HG03342 (cell line): ENCODE data around the gene ETV6.
"Not testable (repeated sequence)": the region's sequence is repeated elsewhere in the genome, so short reads cannot be mapped to it uniquely, and the experiment has no call there.

Source experiments
- ATAC-seq: cut with Tn5 transposase; IDR thresholded peaks from one replicate; pipeline ENCODE4 v1.9.1; 2021; ENCODE audit warnings: mild to moderate bottlenecking, moderate library complexity; ENCODE audit not compliant: unreplicated experiment

ETV6 gene

DNA sequence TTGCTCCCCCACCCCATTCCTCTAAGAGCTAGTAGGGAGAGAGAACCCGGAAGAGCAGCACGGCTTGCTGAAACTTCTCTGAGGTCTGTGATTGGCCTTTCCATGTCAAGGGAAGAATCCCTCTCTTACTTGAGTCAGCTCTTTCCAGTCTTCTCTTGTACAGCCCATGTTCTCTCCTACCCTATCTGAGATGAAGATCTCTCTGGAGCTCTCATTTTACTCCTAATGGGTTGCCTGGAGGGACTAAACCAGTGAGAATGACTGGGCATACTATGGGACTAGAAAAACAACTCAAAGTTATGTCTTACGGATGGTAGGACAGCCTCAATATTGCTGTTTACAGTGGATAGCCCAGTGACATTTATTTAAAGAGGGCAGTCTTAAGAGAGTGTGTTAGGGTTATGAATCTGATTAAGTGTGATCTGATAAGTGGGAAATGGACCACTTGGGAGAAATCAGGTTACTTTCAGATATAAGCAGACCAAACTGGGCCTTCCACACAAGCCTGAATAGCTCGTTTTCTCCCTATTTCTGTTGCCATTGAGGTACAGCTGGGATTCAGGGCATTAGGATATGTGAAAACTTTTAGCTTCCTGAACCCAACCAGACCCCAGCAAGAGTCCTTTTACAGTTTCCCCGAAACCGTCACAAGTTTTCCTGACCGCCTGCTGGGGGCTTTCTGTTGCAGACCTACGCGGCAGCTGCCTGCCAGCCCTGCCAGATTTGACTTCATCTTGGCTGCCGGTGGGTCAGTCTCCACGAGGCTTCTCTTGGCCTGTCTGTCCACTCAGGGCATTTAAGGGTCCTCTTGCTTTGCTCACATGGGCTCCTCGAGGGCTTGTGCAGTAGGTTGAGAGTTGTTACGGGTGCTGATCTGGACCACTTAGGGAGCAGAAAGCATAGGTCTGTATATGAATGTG, 16.9 kb downstream of the ETV6 start:
- no peak for ATAC-seq

DNA sequence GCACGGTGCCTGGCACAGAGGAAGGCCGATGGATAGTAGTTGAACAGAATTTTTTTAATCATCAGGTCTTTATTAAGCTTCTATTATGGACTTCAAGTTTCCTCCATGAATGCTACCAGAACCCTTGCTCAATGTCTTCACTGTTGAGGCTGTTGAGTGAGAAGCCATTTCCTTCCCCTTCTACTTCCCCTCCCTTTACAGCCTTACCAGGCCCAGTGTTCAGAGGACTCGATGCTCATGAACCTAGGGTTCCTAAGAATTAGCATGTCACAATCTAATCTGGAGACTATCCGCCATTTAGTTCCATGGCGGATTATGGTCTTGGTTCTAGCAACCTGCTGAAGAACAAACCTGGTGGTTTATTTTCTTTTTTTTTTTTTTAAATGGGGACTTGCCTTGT, 17.7 kb downstream of the ETV6 start:
- ATAC-seq: no peak

GRCh38 chr12:11668611-11669010, 19.1 kb downstream of the ETV6 start:
- no peak for ATAC-seq

- ATAC-seq: no peak
Measured at GRCh38 chr12:11669348-11669747, 19.9 kb downstream of the ETV6 start.

DNA sequence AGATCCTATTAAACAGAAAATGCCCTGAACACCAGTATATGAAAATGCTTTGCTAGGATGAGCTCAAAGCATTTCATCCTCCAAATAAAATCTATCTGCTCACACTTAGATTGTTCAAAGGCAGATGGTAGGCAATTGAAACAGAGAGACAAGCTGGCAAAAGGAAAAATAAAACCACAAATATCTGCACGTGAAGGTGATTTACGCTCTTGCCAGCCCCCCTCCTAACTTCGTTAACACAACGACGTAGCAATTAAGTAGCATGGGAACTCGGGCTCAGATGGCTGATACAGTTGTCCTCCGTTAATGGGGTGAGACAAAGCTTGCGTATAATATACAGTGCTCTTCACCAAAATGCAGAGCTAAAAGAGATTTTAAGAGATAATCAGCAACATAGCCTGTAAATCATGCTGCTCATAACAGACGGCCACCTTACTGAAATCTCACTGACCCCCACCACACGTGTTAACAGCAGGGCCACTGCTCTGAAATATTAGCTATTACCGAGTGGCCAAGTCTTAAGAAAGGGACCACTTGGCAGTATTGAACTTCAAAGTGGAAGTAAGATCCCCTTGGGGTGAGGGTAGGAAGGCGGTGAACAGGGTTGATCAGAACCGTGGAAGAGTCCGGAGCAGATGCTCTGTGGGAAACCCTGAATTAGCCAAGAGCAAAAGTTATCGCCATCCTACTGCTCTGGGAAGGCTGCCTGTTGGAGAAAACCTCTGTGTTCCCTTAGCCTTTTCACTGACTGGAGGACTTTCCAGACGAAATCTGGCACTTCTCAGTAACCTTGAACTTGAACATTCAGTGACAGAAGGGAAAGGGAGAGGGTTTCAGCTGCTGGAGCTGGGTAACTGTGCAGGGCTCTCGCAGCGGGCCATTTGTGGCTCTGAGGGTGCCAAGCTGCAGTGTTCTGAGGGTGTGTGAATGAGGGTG, 23.1 kb downstream of the ETV6 start:
- no peak for ATAC-seq

DNA sequence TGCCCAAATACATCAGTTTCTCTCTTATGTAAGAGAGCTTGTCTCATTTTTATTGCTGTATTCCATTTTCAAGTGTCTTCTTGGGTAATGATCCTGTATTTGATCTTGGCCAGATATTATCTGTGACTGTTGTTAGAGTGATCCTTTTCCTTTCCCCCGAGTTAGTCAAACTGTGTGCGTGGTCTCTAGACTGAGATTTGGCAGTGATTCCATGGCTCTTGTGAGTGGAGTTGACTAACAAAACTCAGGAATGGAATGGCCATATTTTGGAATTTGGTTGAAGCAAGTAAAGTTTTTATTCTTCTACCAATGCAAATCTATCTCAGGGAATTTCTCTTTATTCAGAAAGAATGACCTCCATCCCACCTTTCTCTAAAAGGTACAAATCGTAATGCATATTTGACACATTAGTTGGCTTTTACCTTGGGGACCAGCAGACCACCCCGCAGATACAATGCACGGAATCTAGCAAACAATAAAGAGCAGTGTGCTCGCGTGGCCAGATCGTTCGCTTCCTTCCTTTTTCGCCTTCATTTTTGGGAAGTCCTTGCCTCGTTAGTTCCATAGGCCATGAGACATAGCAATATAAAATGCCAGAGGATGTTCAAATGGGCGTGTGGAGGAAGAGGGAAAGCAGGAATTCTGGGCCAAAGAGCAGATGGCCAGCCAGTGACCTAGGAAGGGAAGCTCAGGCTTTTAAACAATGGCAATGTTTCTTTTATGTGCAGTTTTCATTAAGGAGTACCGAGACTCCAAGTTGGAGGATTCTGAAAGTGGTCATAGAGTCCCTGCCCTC, 24.4 kb downstream of the ETV6 start:
- no peak for ATAC-seq

GRCh38 chr12:11674894-11675390, 25.5 kb downstream of the ETV6 start:
- ATAC-seq: no peak

- no peak for ATAC-seq
Measured at GRCh38 chr12:11676052-11676451, 26.6 kb downstream of the ETV6 start.

DNA sequence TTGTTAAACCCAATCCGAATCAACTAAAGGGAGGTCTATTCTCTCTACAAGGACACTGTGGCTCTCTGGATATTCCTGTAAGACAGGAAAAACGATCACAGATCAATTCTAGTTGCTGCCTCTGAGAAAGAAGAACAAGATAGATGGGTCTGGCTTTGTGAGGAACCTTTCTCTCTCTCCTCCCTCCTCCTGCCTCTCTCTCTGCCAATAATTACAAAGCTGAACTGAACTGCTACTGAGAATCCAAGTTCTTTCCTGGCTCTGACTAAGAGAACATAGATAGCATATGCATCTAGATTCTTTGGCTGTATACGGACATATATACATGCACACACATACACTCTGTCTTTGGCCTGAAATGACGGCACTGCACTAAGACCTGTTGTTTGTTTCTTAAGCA, 27.6 kb downstream of the ETV6 start:
- ATAC-seq: no peak

DNA sequence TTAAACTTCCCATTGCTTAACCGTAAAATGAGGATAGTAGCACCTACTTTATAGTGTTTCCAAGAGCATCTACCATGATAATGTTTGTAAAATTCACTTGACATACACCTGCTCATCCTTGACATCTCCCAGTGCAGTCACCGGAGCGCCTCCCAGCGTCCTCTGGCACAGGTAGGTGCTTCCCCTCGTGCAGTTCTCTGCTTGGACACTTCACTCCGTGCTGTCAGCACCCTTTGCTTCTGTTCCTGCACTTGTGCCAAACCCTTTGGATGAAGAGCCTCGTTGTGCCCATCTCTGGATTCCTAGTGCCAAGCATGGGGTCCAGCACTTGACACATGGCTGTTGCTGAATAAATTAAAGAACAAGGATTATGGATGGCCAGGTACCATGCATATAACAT, 28.3 kb downstream of the ETV6 start:
- ATAC-seq: no peak

GRCh38 chr12:11678781-11679180, 29.3 kb downstream of the ETV6 start:
- ATAC-seq: no peak

GRCh38 chr12:11681207-11681606, 31.7 kb downstream of the ETV6 start:
- ATAC-seq: no peak

- ATAC-seq: not testable (repeated sequence)
Measured at GRCh38 chr12:11681695-11682094, 32.2 kb downstream of the ETV6 start.

- no peak for ATAC-seq
Measured at GRCh38 chr12:11684393-11684792, 34.9 kb downstream of the ETV6 start.

DNA sequence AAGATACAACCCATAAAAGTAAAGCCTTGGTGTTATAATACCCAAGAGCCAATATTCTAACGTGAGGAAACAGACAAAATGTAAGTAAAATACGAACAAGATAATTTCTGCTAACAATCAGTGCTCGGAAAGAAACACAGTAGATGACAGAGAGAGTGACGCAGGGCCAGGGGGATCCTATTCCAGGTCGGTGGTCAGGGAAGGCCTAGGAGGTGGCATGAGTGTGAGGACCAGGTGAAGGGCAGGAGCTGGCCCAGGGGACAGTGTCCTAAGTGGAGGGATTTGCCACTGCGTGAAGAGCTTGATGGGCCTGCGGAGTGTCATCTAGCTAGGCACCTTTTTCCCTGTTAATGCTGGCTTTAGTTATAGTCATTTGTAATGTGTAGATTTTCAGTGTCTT, 35.3 kb downstream of the ETV6 start:
- ATAC-seq: no peak

DNA sequence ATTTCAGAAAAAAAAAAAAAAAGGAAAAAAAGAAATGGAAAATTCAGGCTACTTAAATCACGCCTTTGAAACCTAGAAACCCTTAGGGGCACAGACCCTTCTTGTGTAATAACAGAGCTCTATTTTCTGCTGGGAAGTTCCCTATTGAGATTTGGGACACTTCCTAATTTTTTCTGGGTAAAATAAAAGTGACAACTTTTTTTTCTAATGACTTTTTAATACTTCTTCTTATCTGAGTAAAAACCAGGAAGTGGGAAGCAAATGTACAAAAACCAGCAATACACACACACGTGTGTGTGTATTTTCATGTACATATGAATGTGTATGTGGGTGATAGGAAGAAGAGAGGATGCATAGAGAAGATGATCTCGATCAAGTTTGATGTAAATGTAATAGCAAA, 35.8 kb downstream of the ETV6 start:
- ATAC-seq: no peak

DNA sequence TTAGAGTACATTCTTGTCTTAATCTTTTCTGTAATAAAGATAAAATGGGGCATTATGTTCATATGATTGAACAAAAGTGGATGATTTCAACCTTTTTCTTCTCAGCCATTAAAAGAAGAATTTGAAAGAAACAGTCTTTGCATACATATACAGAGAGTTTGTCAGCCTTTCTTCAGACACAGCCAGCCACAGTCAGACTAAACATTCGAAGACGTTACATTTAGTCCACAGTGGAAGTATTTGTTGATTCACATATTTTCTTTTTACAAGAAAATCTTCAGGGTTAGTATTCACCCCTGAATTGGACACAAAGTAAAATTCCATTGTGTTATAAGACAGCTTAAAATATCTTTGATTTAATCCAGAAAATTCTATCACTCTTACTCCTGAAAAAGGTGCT, 36.2 kb downstream of the ETV6 start:
- ATAC-seq: no peak

- ATAC-seq: no peak
Measured at GRCh38 chr12:11686120-11686519, 36.6 kb downstream of the ETV6 start.

DNA sequence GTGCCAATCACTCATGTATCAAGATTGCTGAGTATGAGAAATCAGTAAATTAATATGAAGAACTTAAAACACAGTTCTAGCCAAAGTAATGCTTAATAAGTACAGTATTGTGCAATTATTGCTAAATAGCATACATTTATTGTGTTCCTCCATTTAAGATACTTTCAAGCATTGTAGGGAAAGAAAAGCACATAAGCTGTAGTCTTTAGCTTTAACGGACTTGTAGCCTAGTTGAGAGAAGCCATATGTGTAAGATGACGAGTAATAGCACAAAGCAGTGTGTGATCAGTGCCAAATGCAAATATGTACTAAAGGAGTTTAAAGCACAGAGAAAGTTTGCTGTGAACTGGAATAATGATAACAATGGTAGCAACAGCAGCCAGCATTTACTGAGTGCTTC, 38.1 kb downstream of the ETV6 start:
- ATAC-seq: no peak

DNA sequence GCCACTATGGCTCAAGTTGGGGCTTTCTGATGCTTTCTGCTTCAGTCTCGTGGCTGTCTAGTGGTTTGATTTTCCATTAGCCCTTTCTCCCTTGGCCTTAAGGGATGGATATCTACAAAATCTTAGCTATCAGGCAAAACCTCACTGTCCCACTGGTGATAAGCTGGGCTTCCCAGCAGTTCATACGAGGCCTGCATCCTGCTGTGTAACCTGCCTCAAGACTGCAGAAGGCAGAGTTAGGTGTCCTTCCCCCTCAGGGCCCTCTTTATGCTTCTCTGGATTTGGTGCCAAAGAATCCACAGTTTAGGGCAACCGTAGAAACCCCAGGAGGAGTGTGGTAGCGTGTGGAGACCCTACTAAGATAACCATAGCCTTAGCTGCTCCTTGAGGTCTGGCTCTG, 38.9 kb downstream of the ETV6 start:
- ATAC-seq: no peak

GRCh38 chr12:11688831-11689230, 39.4 kb downstream of the ETV6 start:
- no peak for ATAC-seq
